HG02588 (cell line): ENCODE results near the gene SPATS2.

Source experiments
- ATAC-seq: cut with Tn5 transposase; IDR thresholded peaks from one replicate; pipeline ENCODE4 v1.9.1; 2021; ENCODE audit warnings: mild to moderate bottlenecking, moderate library complexity; ENCODE audit not compliant: unreplicated experiment

SPATS2 gene

GRCh38 chr12:49458816-49459215 is 91.6 kb downstream of the SPATS2 start:
- no peak for ATAC-seq

GRCh38 chr12:49461221-49461620 is 94.0 kb downstream of the SPATS2 start:
- ATAC-seq, result no peak

DNA sequence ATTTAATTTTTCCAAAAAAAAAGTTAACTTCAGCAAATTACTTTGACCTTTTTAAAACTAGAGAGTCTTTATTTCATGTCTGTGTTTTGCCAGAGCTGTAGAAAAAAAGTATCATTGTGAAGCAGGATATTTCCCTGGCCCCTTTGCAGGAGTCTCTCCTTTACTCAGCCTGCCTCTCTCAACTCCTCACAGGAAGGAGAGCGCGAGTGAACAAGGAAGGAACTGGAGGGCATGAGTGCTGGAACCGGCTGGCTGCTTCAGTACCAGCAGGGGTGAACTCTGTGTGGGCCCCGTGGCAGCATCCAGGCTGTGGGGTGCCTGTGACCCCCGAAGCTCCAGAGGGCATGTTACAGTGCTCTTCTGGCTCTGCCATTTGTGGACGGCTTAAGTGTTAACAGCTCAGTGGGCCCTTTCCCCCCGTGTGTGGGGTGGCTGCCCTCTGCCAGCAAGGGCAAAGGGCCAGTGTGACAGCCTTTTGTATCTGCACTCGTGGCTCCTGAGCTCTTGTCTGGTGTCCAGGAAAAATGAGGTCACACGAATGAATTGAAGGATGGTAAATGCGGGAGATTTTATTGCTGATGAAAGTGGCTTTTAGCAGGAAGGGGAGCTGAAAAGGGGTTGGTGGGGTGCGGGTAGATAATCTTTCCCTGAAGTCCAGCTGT is 95.0 kb downstream of the SPATS2 start:
- ATAC-seq, result no peak

GRCh38 chr12:49465132-49465531 is 97.9 kb downstream of the SPATS2 start:
- ATAC-seq, result no peak

DNA sequence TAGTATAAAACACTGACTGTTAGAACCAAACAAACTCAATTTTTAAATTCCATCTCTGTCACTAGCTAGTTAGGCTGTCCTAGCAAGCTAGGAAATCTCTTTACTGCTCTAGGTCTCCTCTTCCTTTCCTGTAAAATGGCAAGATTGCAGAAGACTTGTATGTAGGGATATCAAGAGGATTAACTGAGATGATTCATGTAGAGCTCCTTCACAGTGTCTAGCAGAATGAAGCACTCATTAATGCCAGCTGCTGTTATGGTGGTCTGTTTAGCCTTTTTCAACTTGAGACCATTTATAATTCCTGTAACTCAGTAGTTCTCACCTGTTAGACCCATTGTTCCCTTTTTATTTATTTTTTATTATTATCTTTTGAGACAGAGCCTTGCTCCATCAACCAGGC is 103.7 kb downstream of the SPATS2 start:
- no peak for ATAC-seq

DNA sequence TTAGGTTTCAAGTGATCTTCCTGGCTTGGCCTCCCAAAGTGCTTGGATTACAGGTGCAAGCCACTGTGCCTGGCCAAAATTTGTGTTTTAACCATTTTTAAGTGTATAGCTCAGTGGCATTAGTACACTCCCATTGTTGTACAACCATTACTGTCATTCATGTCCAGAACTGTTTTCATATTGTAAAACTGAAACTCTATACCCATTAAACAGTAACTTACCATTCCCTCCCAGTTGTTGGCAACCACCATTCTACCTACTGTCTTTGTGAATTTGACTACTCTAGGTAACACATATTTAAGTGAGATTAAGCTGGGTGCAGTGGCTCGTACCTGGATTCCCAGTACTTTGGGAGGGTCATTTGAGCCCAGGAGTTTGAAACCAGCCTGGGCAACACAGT is 104.3 kb downstream of the SPATS2 start:
- no peak for ATAC-seq

GRCh38 chr12:49476091-49476490 is 108.8 kb downstream of the SPATS2 start:
- ATAC-seq, result no peak

DNA sequence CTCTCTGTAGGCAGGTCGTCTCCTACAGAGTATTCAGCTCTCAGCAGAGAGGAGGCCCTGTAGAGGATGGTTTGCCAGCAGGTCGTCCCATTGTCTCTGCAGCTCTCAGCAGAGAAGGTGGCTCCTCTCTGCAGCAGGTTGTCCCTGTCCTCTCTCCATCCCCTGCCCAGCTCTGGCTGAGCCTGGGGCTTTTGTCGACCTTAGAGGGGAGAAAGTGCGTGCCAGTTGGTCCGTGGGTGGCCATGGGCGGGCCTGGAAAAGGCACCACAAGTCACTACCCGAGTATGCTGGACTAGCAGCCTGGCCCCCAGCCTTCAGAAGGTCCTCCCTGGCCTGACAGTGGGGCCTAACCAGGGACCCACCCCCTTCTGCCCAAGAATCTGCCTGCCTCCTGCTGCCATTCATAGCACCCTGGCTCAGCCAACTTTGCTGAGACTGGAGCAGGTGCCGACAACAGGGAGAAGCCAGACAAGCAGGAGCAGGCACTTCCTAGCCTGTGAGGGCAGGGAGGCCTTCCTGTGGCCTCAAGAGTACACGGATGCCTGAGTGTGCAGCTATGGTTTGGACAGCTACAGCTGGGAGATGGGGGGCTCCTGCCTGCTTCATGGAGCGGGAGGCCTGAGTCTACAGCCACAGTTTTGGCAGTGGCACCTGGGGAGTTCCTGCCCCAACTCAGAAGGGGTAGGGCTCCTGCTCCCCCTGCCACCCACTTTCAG is 111.8 kb downstream of the SPATS2 start:
- ATAC-seq, result no peak

DNA sequence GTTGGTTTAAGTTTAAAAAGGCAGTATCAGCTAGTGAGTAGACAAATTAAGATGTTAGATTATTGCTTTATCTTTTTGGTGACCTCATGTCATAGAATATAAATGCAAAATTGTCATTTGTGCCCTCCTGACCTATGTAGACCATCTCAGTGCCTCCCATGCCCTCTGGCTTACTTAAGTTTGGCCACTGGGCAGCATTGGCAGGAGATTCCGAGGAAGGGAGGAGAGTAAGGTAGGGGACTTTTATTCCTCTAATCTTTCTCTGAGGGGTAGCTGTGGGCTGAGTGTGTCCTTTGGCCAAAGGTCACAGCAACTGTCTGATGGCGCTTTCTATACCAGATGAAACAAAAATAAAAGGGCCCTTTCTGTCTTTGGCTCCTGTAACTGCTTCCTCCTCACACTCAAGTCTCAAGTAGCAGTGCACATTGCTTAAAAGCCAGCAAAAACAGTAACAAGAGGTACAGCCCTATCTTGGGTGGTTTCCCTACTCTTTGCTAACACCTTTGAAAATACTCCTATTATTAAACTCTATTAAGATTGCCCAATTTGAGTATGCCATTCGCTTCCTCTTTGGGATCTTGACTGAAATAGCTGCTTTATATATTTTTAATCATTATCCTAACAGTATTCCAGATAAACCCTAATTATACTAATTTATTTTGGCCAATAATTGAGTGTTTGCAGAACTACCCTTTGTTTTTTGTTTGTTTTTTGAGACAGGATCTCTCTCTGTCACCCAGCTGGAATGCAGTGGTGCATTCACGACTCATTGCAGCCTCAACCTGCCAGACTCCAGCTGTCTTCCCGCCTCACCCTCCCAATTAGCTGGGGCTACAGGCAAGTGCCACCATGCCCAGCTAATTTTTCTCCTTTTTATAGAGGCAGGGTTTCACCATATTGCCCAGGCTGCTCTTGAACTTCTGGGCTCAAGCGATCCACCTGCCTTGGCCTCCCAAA is 115.1 kb downstream of the SPATS2 start:
- ATAC-seq, result no peak

GRCh38 chr12:49483619-49484018 is 116.4 kb downstream of the SPATS2 start:
- ATAC-seq, result no peak

DNA sequence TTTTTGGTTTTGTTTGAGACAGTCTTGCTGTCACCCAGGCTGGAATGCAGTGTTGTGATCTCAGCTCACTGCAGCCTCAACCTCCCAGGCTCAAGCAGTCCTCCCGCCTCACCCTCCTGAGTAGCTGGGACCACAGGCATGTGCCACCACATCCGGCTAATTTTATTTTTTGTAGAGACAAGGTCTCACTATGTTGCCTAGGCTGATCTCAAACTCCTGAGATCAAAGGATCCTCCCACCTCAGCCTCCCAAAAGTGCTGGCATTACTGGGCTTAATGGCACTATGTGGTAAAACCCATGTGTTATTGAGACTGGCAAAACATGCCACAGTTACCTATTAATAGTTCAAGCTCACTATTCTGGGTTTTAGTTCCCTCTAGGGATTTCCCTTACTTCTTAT is 120.3 kb downstream of the SPATS2 start:
- ATAC-seq, result no peak

DNA sequence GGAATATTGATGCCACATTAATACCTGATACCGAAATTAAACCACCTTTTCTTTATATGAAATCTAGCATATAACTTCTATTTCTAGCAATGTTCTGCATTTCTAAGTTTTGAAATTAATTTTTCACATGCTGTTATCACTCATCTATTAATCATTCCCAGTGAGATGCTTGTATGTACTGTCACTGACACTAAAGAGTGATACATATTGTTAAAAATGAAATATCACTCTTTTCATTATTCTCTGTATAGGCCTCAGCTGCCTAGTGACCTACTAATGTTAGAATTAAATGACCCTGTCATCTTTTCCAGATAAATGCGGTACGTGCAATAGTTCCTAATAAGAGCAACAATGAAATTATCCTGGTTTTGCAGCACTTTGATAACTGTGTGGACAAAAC is 121.9 kb downstream of the SPATS2 start:
- ATAC-seq, result no peak

GRCh38 chr12:49489720-49490119 is 122.5 kb downstream of the SPATS2 start:
- no peak for ATAC-seq

GRCh38 chr12:49491823-49492222 is 124.6 kb downstream of the SPATS2 start:
- no peak for ATAC-seq

DNA sequence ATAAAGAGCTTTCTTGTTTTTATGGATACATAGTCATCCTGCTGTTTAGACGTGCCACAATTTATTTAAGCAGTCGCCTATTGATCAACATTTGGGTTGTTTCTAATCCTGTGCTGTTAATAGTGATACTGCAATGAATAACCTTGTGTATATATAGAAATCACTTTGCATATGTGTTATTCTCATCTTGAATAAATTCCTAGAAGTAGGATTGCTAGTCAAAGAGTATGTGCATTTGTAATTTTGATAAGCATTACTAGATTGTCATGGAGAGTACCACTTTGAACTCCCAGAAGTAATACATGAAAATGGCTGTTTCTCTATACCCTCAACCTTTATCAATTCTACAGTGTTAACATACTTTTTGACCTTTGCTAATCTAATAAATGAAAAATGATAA is 126.6 kb downstream of the SPATS2 start:
- no peak for ATAC-seq

DNA sequence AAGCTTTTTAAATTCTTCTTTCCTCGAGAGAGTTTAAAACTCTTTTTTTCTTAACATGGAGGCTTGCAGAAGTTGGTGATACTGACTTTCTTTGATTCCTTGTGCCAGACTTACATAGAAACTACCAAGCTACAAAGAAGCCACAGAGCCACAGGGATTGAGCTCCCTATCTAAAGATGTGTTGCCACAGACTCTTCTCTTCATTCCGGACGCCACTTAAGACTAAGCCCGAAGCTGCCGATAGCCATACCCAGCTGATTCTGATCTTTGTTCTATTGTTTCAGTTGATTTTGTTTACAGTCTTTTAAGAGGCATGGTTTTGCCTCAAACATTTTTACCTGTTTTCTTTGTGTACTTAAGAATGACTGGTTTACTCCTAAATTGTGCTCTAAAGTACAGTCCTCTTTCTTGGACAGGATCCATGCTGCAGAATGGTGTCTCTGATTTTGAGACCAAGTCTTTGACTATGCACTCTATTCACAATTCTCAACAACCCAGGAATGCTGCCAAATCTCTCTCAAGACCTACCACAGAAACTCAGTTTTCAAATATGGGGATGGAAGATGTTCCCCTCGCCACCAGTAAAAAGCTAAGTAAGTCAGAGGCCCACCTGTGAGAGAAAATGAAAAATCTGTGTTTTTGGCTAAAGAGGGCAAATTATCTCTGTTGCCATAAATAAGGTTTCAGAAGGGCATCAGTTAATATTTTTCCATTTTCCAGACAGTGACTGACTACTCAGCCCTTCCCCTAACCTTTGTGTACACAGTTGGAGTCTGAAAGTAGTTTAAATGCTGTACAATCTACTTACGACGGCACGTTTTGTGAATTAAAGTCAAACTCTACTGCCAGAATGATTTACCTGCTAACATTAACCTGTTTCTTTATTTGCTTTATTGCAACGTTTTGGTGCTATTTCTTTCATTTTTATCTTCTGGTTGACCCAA is 129.4 kb downstream of the SPATS2 start:
- no peak for ATAC-seq

DNA sequence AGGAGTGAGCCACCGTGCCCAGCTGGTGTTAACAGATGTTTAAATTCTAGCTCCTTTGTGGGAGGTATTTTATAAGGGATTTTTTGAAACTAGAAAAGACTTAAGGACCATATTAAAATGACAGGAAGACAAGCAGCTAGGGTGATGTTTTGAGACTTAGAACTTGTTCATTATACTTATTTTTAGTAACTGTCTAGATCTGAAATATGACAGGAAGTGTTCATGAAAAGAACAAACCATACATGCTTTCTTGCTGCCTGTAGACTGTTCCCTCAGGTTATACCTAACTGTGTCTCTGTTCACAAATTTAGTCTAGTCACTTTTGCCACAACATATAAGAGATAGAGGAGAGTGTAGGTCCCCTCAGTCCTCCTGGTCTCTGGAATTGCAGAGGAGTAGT is 134.6 kb downstream of the SPATS2 start:
- no peak for ATAC-seq

- no peak for ATAC-seq
Measured at GRCh38 chr12:49502590-49502989, 135.3 kb downstream of the SPATS2 start.

DNA sequence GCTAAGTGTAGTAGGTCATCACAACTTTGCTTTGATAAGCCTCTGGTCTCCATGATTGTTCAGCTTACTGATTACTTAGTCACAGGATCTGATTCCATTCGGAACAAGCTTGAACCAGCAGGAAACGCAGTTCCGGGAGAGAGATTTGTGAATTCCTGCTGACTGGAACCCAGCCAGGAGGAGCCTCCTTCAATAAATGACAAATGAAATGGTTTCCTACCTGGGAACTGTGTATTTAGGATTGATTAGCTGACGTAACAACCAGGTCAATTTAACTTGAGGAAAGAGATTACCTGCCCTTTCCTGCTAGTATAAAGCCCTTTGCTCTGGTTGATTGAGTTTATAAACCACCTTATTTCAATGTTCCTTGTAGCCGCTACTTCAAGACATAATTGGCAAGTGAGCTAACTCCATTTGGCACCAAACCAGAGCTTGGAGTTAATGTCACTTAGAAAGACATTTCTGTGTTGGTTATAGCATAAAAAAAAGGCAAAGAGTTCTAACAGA is 136.5 kb downstream of the SPATS2 start:
- no peak for ATAC-seq

GRCh38 chr12:49505672-49506071 is 138.4 kb downstream of the SPATS2 start:
- ATAC-seq, result no peak
